Osteocyte (in vitro differentiated cells): ENCODE measurements around the gene NME9. TPM values are rescaled to one million over a fixed set of nuclear protein-coding genes. Genes with fewer than 3 reads are reported as not detected.

Source experiments
- DNase-seq: peaks from one replicate; pipeline ENCODE4 v3.0.0; 2021; ENCODE audit warnings: mixed read lengths; ENCODE audit not compliant: unreplicated experiment; ENCODE audit errors: extremely low spot score
- H3K27ac Mint-ChIP-seq: one replicate; pipeline ENCODE4 v1.8.0; 2021; ENCODE audit warnings: mild to moderate bottlenecking, mixed read lengths; ENCODE audit not compliant: unreplicated experiment
- H3K27me3 Mint-ChIP-seq: one replicate; pipeline ENCODE4 v1.8.0; 2021; ENCODE audit warnings: mixed read lengths; ENCODE audit not compliant: unreplicated experiment
- H3K36me3 Mint-ChIP-seq: one replicate; pipeline ENCODE4 v1.8.0; 2021; ENCODE audit warnings: mixed read lengths; ENCODE audit not compliant: unreplicated experiment
- H3K4me1 Mint-ChIP-seq: one replicate; pipeline ENCODE4 v1.8.0; 2021; ENCODE audit warnings: mixed read lengths; ENCODE audit not compliant: unreplicated experiment
- H3K4me3 Mint-ChIP-seq: one replicate; pipeline ENCODE4 v1.8.0; 2021; ENCODE audit warnings: mild to moderate bottlenecking, moderate library complexity, mixed read lengths; ENCODE audit not compliant: unreplicated experiment
- H3K9me3 Mint-ChIP-seq: one replicate; pipeline ENCODE4 v1.8.0; 2021; ENCODE audit warnings: mixed read lengths; ENCODE audit not compliant: unreplicated experiment
- total RNA-seq: library from RNA; stranded (reverse); gene quantifications from 2 replicates; pipeline ENCODE4 v1.2.1, GENCODE V29; 2021
- TF ChIP-seq, protein P1 (sequence below): fragments of 200-600 bp; sonication (generic); IDR thresholded peaks from 2 replicates; pipeline ENCODE4 v1.5.0; 2021; ENCODE audit warnings: antibody characterized with exemption, mild to moderate bottlenecking, moderate library complexity

NME9 gene
- total RNA-seq, 1 donor from 2014 or later = not detected

DNA sequence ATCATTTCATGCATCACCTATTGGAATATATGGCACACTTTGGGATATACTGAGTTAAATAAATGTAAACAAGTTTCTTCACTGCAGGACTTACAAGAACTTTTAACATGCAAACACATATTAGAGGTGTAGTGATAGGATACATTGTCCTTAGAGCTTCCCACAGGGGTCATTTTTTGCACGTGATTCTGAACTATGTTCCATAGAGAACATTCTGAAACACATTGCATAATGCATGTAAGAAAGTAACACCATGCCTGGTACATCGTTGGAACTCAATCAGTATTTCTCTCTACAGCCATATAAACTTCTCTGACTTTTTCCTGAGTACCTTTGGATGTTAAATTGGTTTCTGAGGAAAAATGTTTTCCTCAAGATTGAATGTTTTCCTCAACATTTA lies 47.0 kb upstream of the NME9 start:
- no peaks in the 10 kb centered on the region for H3K27me3 Mint-ChIP-seq

DNA sequence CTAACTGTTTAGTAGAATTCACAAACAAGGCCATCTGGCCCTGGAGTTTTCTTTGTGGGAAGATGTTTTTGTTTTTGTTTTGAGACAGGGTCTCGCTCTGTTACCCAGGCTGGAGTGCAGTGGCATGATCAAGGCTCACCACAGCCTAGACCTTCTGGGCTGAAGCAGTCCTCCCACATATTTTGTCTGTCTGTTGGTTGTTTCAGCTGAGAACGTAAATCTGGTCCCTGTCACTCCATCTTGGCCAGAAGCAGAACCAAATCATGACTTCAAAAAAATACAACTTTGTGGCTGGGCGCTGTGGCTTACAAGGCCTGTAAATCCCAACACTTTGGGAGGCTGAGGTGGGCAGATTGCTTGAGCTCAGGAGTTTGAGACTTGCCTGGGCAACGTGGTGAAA lies 45.8 kb upstream of the NME9 start:
- Mint-ChIP-seq H3K27me3 (no peaks in the 10 kb centered on the region), H3K36me3 (peaks cover 28% of the 10 kb centered on the region), H3K9me3 (no peaks in the 10 kb centered on the region), H3K27ac (no peak overlapping the region), H3K4me1 (no peaks in the 10 kb centered on the region), H3K4me3 (no peak overlapping the region)
- DNase-seq = no peak
- TF ChIP-seq, protein P1, sequence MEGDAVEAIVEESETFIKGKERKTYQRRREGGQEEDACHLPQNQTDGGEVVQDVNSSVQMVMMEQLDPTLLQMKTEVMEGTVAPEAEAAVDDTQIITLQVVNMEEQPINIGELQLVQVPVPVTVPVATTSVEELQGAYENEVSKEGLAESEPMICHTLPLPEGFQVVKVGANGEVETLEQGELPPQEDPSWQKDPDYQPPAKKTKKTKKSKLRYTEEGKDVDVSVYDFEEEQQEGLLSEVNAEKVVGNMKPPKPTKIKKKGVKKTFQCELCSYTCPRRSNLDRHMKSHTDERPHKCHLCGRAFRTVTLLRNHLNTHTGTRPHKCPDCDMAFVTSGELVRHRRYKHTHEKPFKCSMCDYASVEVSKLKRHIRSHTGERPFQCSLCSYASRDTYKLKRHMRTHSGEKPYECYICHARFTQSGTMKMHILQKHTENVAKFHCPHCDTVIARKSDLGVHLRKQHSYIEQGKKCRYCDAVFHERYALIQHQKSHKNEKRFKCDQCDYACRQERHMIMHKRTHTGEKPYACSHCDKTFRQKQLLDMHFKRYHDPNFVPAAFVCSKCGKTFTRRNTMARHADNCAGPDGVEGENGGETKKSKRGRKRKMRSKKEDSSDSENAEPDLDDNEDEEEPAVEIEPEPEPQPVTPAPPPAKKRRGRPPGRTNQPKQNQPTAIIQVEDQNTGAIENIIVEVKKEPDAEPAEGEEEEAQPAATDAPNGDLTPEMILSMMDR = no peak

More for the DNA sequence above, 47.0 kb upstream of the NME9 start:
- no peak for DNase-seq
- Mint-ChIP-seq H3K36me3 (peaks cover 30% of the 10 kb centered on the region), H3K4me1 (peaks cover 4% of the 10 kb centered on the region), H3K9me3 (no peaks in the 10 kb centered on the region), H3K4me3 (no peak overlapping the region), H3K27ac (no peak overlapping the region)
- TF ChIP-seq, protein P1 = no peak

DNA sequence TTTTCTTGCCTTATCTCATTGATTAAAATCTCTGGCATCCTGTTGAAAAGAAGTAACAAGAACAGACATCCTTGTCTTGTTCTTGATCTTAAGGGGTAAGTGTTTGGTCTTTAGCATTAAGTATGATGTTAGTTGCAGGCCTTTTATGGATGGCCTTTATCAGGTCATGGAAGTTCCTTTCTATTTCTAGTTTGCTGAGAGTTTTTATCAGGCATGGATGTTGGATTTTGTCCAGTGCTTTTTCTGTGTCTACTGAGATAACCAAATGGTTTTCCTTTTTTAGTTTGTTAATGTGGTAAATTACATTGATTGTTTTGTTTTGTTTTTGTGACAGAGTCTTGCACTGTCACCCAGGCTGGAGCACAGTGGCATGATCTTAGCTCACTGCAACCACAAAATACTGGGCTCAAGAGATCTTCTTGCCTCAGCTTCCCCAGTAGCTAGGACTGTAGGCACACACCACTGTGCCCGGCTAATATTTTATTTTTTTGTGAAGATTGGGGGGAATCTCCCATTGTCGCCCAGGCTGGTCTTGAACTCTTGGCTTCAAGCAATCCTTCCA lies 45.0 kb upstream of the NME9 start:
- peaks cover 28% of the 10 kb centered on the region for H3K36me3 Mint-ChIP-seq
- H3K27ac Mint-ChIP-seq = no peak overlapping the region
- no peaks in the 10 kb centered on the region for H3K9me3 Mint-ChIP-seq
- no peak overlapping the region for H3K4me3 Mint-ChIP-seq
- DNase-seq = no peak
- TF ChIP-seq, protein P1 = no peak
- no peaks in the 10 kb centered on the region for H3K27me3 Mint-ChIP-seq
- no peaks in the 10 kb centered on the region for H3K4me1 Mint-ChIP-seq

DNA sequence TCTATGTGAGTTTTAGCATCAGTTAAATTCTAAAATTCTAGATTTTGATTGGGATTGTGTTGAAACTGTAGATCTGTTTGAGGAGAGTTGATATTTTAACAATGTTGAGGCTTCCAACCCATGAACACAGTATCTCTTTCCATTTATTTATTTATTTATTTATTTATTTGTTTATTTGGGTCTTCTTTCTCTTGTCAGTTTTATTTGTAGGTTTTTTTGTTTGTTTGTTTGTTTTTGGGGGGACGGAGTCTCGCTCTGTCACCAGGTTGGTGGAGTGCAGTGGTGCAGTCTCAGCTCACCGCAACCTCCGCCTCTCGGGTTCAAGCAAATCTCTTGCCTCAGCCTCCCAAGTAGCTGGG lies 44.1 kb upstream of the NME9 start:
- H3K9me3 Mint-ChIP-seq = no peaks in the 10 kb centered on the region
- TF ChIP-seq, protein P1 = no peak
- peaks cover 24% of the 10 kb centered on the region for H3K36me3 Mint-ChIP-seq
- no peak for DNase-seq
- H3K4me3 Mint-ChIP-seq = no peak overlapping the region
- no peaks in the 10 kb centered on the region for H3K27me3 Mint-ChIP-seq
- H3K4me1 Mint-ChIP-seq = no peaks in the 10 kb centered on the region
- H3K27ac Mint-ChIP-seq = no peak overlapping the region

DNA sequence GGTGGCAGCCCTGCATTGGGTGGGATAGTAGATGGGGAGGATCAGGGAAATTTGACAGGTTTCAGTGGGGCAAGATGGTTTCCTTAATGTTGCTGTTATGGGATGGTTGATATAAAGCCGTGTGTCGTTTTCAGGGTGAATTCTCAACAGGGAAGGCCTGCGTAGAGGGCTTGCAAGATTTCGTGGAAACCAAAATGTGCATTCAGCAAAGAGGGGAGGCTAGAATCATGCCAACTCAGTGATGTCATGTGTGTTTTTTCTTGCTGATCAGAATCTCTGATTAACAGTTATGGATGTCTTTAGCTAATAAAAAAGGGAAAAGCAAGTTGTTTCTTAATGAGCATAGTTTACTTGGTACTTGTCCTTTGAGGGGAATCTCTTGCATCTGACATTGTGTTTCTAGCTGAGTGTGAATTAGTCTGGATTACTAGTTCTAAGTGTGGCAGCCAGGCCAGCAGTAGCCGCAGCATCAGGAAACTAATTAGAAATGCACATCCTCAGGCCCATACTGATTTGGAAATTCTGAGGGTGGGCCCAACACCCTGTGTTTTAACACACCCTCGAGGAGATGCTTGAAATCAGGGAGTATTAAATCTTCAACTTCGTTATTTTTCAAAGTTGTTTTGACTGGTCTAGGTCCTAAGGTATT lies 43.6 kb upstream of the NME9 start:
- Mint-ChIP-seq H3K27me3 (no peaks in the 10 kb centered on the region), H3K4me1 (peaks cover under 1% of the 10 kb centered on the region), H3K27ac (no peak overlapping the region), H3K4me3 (no peak overlapping the region), H3K36me3 (peaks cover 20% of the 10 kb centered on the region), H3K9me3 (no peaks in the 10 kb centered on the region)
- no peak for DNase-seq
- TF ChIP-seq, protein P1 = no peak
